ENCODE data around the gene LRP1B.

LRP1B gene

GRCh38 chr2:142131010-142131669 is at the start of gene LRP1B:
LRP1B (minus strand) TSS chr2:142131016; CDS start chr2:142130729, 287 bp downstream.
- no peak for DNase-seq (ENCODE audit: low read depth in 2 of 2)

GRCh38 chr2:142179686-142180085 is 48.9 kb upstream of the LRP1B start:
- no peak for DNase-seq (ENCODE audit: low read depth in 2 of 2)

- DNase-seq (ENCODE audit: low read depth in 2 of 2), result no peak
Measured at GRCh38 chr2:142178604-142179003, 47.8 kb upstream of the LRP1B start.

GRCh38 chr2:142176941-142177340 is 46.1 kb upstream of the LRP1B start:
- no peak for DNase-seq (ENCODE audit: low read depth in 2 of 2)

- DNase-seq (ENCODE audit: low read depth in 2 of 2), result no peak
Measured at GRCh38 chr2:142175813-142176338, 45.1 kb upstream of the LRP1B start.

- DNase-seq (ENCODE audit: low read depth in 2 of 2), result no peak
Measured at GRCh38 chr2:142174176-142174575, 43.4 kb upstream of the LRP1B start.

DNA sequence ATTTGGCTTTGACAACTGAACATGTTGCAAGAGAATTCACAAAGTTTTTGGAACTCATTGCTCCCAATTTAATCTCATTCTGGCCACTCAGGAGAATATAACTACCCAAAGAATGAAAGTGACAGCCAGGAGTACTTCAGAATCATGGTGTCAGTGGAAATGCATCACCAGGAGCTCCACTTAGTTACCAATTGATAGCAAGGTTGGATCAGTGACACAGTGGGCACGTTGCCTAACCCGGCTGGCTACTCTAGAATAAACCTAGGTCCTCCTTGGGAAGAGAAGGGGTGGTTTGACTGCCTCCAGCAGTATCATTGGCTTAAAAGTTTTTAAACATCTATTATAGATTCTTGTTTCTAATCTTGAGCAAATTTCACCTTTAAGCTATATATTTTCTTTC is 40.0 kb upstream of the LRP1B start:
- DNase-seq (ENCODE audit: low read depth in 2 of 2), result no peak

DNA sequence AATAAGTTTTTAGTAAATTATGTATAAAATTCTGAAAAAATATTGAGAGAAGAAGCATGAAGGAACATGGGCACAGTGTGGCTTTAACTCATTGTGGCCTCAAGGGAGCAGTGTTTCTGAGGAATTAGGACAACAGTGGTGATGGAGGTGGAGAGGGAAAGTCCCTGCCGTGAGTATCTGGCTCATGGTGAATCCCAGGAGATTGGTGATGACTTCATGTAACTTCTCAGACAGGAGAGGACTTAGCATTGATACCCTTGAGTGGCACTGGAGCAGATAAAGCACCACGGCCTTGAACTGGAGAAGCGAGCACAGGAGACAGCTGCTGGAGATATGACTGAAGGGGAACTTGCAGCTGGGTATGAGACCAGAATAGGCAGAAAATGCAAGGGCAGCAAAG is 35.0 kb upstream of the LRP1B start:
- DNase-seq (ENCODE audit: low read depth in 2 of 2), result no peak

GRCh38 chr2:142153601-142154000 is 22.8 kb upstream of the LRP1B start:
- no peak for DNase-seq (ENCODE audit: low read depth in 2 of 2)

- DNase-seq (ENCODE audit: low read depth in 2 of 2), result no peak
Measured at GRCh38 chr2:142150453-142150852, 19.6 kb upstream of the LRP1B start.

DNA sequence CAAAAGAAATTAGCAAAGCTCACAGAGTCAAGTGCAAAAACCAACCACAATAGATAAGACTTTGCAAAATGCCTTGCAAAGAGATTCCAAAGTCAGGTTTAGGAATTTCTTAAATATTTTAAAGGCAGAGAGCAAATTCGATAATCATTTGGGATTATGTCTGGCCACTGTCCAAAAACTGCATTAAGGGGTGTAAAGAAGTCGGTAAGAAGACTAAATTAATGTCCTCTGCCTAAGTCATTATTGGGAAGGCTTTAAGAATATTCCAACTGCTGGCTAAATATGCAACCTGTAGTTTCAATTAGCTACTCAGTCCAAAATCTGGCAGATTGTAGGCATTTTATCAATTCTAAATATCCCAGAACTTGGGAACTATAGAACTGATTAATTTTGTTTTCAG is 13.7 kb upstream of the LRP1B start:
- DNase-seq (ENCODE audit: low read depth in 2 of 2), result no peak

DNA sequence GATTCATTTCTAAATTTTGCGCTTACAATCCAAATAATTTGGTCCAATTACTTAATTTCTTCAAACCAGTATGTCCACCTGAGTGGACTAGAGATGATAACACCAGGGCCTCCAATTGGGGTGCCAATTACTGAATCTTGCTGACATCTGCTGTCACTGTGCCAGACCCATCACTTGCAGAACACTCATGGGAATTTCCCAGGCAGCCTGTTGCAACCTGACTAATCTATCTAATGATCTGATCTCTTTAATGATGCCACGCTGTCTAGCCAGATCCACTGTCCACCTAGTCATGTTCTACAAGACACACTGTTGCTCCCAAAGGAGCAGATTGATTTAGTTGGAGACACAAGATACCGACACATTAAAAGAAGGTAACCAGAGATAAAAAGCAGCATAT is 11.8 kb upstream of the LRP1B start:
- no peak for DNase-seq (ENCODE audit: low read depth in 2 of 2)

GRCh38 chr2:142140434-142140845 is 9.6 kb upstream of the LRP1B start:
- no peak for DNase-seq (ENCODE audit: low read depth in 2 of 2)

DNA sequence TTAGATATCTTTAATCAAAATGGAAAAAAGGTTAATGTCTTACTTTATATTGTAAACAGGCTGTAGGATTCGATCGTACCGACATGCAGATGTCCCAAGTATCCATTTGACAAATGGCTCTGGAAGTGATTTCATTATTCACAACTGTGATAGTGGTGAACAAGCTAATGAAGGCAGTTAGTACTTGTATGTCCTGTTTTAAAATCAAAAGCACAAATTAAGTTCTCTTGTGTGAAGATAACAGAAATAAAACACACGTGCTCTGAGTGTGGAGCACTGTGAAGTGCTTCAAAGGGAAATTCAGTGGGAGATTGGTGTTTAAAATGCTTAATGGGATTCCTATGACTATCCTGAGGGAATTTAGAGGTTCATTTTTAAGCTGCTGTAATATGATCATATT is 8.6 kb upstream of the LRP1B start:
- no peak for DNase-seq (ENCODE audit: low read depth in 2 of 2)

GRCh38 chr2:142136571-142136970 is 5.8 kb upstream of the LRP1B start:
- DNase-seq (ENCODE audit: low read depth in 2 of 2), result no peak

DNA sequence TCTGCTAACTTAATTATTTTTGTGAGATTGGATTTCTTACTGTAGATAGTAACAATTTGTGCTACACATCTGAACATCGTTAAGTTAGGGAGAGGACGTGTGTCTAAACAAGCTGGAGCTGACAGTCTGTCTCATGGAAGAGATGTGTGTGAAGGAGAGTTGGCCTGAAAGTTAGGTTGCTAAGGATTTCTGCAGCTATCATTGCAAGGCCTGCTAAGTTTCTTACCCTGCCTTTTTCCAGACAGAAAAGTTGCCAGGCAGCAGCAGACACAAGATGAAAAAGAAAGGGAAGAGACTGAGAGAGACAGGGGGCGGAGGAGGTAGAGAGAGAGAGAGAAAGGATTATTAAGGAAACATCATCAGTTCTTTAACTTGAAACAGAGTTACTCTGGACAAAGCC is 4.1 kb upstream of the LRP1B start:
- DNase-seq (ENCODE audit: low read depth in 2 of 2), result no peak

- DNase-seq (ENCODE audit: low read depth in 2 of 2), result peak; percentile 16 to 22
Measured at GRCh38 chr2:142130111-142131009, 456 bp downstream of the LRP1B start.

DNA sequence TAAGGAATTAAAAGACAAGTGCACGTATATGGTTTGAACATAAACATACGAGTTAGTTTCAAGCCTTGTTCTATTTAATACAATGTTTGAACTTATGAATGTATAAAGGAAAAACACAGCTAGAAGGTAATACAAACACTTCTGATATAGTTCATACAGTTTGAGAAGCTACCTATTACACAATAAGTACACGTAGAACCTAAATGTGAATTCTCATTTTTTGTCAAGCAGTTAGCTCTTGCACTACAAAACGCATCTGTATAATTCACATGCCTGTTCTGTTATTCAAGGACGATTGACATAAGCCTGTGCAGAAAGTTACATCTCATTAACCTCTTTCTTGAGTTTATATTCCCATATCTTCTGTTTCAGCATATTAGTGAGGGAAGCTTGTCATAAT is 2.7 kb downstream of the LRP1B start:
- no peak for DNase-seq (ENCODE audit: low read depth in 2 of 2)

GRCh38 chr2:142127248-142127647 is 3.6 kb downstream of the LRP1B start:
- DNase-seq (ENCODE audit: low read depth in 2 of 2), result no peak

DNA sequence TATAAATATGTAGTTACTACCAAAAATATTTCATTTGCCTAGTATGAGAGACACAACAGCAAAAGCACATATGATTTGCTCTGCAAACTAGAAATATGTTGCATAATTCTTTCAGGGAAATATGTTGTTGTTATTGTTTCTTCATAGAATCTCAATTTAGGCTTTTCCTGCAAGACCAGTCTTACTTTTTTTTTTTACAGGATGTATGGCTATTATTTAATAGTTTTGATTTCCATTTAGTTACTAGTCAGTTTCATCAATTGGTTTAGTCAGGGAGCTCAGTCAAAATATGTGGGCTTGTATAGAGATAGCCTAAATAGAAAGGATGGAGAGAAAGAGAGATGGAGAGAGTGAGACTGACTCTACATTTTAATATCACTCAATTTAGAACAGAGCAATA is 6.1 kb downstream of the LRP1B start:
- no peak for DNase-seq (ENCODE audit: low read depth in 2 of 2)

DNA sequence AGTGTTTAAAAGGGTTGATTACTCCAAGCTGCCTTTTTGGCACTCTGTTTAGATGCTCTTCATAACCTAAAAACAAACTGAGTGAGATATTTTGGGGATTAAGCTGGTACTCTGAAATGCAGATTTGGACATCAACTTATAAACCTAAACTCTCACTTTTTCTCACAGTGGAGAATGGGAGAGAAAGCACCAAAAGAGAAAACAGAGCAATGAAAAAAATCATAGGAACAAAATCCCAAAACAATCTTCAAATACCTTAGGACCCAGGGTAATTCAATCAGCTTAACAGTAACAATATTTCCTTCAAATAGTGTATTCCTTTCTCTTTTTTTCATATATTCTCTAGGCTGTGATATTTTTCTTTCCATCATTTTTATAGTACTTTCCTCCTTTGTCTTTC is 11.5 kb downstream of the LRP1B start:
- DNase-seq (ENCODE audit: low read depth in 2 of 2), result no peak

- DNase-seq (ENCODE audit: low read depth in 2 of 2), result peak; percentile 51 to 55
Measured at GRCh38 chr2:142112757-142113221, 18.0 kb downstream of the LRP1B start.
